Trophoblast cell (in vitro differentiated cells and primary cell): ENCODE results near the gene LRTM2.

Experiments
- DNase-seq, 2 donors: peaks; one replicate each; pipeline ENCODE4 v3.0.0-alpha.2; 2016
- H2AFZ ChIP-seq: 2 replicates; pipeline ENCODE4 v1.6.1; 2013; ENCODE audit warnings: low read length, moderate library complexity, mild to moderate bottlenecking; ENCODE audit not compliant: insufficient read depth, poor library complexity
- H2AK5ac ChIP-seq: 2 replicates; pipeline ENCODE4 v1.6.1; 2013; ENCODE audit warnings: mild to moderate bottlenecking, low read length
- H2BK120ac ChIP-seq: 2 replicates; pipeline ENCODE4 v1.6.1; 2013; ENCODE audit warnings: low read length, mild to moderate bottlenecking, moderate library complexity; ENCODE audit not compliant: insufficient read depth, poor library complexity
- H2BK12ac ChIP-seq: 2 replicates; pipeline ENCODE4 v1.6.1; 2013; ENCODE audit warnings: mild to moderate bottlenecking, low read length, moderate library complexity
- H2BK5ac ChIP-seq: 2 replicates; pipeline ENCODE4 v1.6.1; 2013; ENCODE audit warnings: low read length, low read depth, moderate library complexity, mild to moderate bottlenecking; ENCODE audit not compliant: poor library complexity
- H3K14ac ChIP-seq: 2 replicates; pipeline ENCODE4 v1.6.1; 2013; ENCODE audit warnings: mild to moderate bottlenecking, low read length
- H3K18ac ChIP-seq: 2 replicates; pipeline ENCODE4 v1.6.1; 2013; ENCODE audit warnings: mild to moderate bottlenecking, low read length
- H3K23ac ChIP-seq: 2 replicates; pipeline ENCODE4 v1.6.1; 2013; ENCODE audit warnings: low read length
- H3K27ac ChIP-seq: 2 replicates; pipeline ENCODE4 v1.5.1; 2013; ENCODE audit warnings: low read depth, mild to moderate bottlenecking, inconsistent platforms, low read length, moderate library complexity
- H3K27me3 ChIP-seq: 2 replicates; pipeline ENCODE4 v1.6.1; 2013; ENCODE audit warnings: inconsistent platforms, mild to moderate bottlenecking, low read length, moderate library complexity; ENCODE audit not compliant: insufficient read depth
- H3K36me3 ChIP-seq, 2 experiments: 1 replicate in 1 of 2; 2 replicates in 1 of 2; pipeline ENCODE4 v1.6.1; 2013; ENCODE audit warnings: low read length in 2 of 2, mild to moderate bottlenecking in 2 of 2, moderate library complexity in 1 of 2; ENCODE audit not compliant: insufficient read depth in 2 of 2, control insufficient read depth in 1 of 2
- H3K4ac ChIP-seq: 2 replicates; pipeline ENCODE4 v1.6.1; 2013; ENCODE audit warnings: low read depth, mild to moderate bottlenecking, low read length, moderate library complexity
- H3K4me1 ChIP-seq, 2 experiments: 1 replicate in 1 of 2; 2 replicates in 1 of 2; pipeline ENCODE4 v1.6.1; 2013; ENCODE audit warnings: low read length in 2 of 2, mild to moderate bottlenecking in 2 of 2, moderate library complexity in 1 of 2; ENCODE audit not compliant: insufficient read depth in 2 of 2, control insufficient read depth in 1 of 2
- H3K4me2 ChIP-seq: 2 replicates; pipeline ENCODE4 v1.6.1; 2013; ENCODE audit warnings: inconsistent platforms, mild to moderate bottlenecking, low read length, moderate library complexity
- H3K4me3 ChIP-seq: 2 replicates; pipeline ENCODE4 v1.5.1; 2013; ENCODE audit warnings: mild to moderate bottlenecking, low read depth, low read length, inconsistent platforms
- H3K79me1 ChIP-seq: one replicate; pipeline ENCODE4 v1.6.1; 2013; ENCODE audit warnings: low read length
- H3K79me2 ChIP-seq: 2 replicates; pipeline ENCODE4 v1.6.1; 2013; ENCODE audit warnings: low read length, mild to moderate bottlenecking; ENCODE audit not compliant: control insufficient read depth, insufficient read depth, poor library complexity
- H3K9ac ChIP-seq: 2 replicates; pipeline ENCODE4 v1.6.1; 2013; ENCODE audit warnings: mild to moderate bottlenecking, low read length
- H3K9me3 ChIP-seq: 2 replicates; pipeline ENCODE4 v1.6.1; 2013; ENCODE audit warnings: low read depth, mild to moderate bottlenecking, control low read depth, inconsistent platforms, low read length; ENCODE audit not compliant: insufficient read depth
- H4K12ac ChIP-seq: 2 replicates; pipeline ENCODE4 v1.6.1; 2013; ENCODE audit warnings: low read depth, mild to moderate bottlenecking, low read length, moderate library complexity
- H4K8ac ChIP-seq: 2 replicates; pipeline ENCODE4 v1.6.1; 2013; ENCODE audit warnings: low read depth, mild to moderate bottlenecking, low read length, moderate library complexity
- H4K91ac ChIP-seq: one replicate; pipeline ENCODE4 v1.6.1; 2013; ENCODE audit warnings: low read depth, mild to moderate bottlenecking, low read length, moderate library complexity
- WGBS: extraction: QIAGEN DNeasy Blood & Tissue Kit; methylation state at CpG from one replicate; pipeline ENCODE4 v1.1.7; 2013; ENCODE audit warnings: missing lambda C conversion rate; ENCODE audit not compliant: insufficient read length, insufficient coverage; ENCODE audit errors: extremely low coverage; 5-methylcytosine and 5-hydroxymethylcytosine counted together

Gene LRTM2

DNA sequence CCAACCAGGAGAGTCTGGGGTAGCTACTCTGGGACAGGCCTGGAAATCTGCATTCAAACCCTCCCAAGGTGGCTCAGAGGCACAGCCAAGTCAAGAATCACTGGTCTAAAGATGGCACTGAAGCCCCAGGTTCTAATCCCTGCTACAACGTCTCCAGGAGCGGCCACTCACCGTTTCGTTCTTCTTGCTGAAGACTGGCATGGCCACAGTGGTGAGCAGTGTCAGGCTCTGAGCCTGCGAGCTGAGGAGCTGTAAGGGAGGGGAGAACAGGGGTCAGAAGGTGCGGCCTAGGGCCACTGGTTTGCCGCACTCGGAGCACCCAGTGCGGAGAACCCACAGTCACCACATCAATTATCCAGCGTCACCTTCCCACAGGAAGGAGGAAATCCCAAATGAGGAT is 59.3 kb downstream of the LRTM2 start:
- Histone ChIP-seq H2BK5ac (no peak overlapping the region), H3K9ac (no peak overlapping the region), H3K4me2 (no peak overlapping the region), H2AFZ (no peak overlapping the region), H4K8ac (no peak overlapping the region), H3K14ac (no peak overlapping the region), H4K91ac (no peak overlapping the region), H3K9me3 (peaks cover 2% of the 10 kb centered on the region), H3K4ac (no peak overlapping the region), H3K27ac (no peak overlapping the region), H3K36me3 (no peaks in the 10 kb centered on the region), H2AK5ac (no peak overlapping the region), H2BK120ac (no peak overlapping the region), H2BK12ac (no peak overlapping the region), H3K27me3 (no peaks in the 10 kb centered on the region), H3K4me3 (no peak overlapping the region), H4K12ac (no peak overlapping the region), H3K18ac (no peak overlapping the region), H3K4me1 (no peaks in the 10 kb centered on the region), H3K79me1 (no peaks in the 10 kb centered on the region), H3K23ac (no peak overlapping the region), H3K79me2 (no peaks in the 10 kb centered on the region)
- no CpG with 5 or more reads among the region's 10 CpGs for WGBS
- DNase-seq: no peak

DNA sequence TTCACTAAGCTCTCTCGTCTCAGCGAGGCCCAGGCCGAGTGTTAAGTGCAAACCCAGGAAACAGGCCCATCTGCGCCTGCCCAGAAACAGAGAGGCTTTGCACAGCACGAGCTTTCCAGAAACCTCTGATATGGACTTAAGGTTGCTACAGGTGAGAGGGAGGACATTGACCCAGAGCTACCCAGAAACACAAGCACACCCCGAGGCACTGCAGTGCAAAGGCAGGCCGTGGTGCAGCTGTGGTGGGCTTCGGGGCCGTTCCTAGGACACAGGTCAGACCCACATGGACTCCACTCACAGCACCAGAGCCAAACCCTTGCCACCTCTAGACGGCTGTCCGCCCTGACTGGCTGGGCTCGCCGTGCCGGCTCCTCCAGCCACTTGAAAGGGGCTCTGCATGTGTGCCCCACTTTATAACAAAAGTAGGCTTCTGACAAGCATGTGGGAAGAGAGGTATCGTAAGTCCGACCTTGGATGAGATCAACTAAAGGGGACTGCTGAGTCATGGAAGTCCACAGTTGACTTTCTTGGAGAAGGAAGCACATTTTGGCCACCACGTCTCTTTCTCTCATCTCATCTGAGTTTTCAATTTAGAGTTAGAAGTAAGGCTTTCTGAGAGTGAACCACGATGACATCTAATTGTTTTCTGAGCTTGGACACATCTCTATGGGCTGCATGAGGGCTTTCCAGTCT is 59.9 kb downstream of the LRTM2 start:
- Histone ChIP-seq H3K27ac (no peak overlapping the region), H2BK120ac (no peak overlapping the region), H3K79me2 (no peaks in the 10 kb centered on the region), H3K4me2 (no peak overlapping the region), H3K14ac (no peak overlapping the region), H4K8ac (no peak overlapping the region), H3K79me1 (no peaks in the 10 kb centered on the region), H2BK5ac (no peak overlapping the region), H2BK12ac (no peak overlapping the region), H2AFZ (no peak overlapping the region), H3K9ac (no peak overlapping the region), H3K27me3 (no peaks in the 10 kb centered on the region), H3K36me3 (no peaks in the 10 kb centered on the region), H2AK5ac (no peak overlapping the region), H3K23ac (no peak overlapping the region), H3K4me3 (no peak overlapping the region), H3K4me1 (no peaks in the 10 kb centered on the region), H3K4ac (no peak overlapping the region), H3K9me3 (peaks cover 2% of the 10 kb centered on the region), H4K91ac (no peak overlapping the region), H3K18ac (no peak overlapping the region), H4K12ac (no peak overlapping the region)
- DNase-seq: no peak
- WGBS: no CpG with 5 or more reads among the region's 18 CpGs

DNA sequence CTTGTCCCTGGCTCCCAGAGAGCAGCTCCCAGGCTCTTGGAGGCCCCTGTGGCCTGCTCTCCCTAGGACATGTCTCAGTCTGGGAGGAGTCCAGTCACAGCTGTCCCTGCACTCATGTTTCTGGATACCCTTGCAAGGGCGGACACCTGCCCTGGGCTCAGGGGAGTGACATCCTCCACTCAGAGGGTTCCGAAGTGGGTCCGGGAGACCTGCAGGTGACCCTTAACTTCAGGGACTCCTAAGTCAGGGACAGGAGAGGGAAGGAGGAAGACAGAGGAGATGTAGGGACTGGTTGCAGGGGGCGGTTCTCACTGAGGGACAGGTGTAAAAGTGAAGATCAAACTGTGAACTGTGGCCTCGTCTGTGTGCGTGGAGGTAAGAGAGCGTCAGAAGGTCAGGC is 60.5 kb downstream of the LRTM2 start:
- no peak overlapping the region for H4K91ac ChIP-seq
- H3K79me1 ChIP-seq: no peaks in the 10 kb centered on the region
- H3K4me3 ChIP-seq: no peak overlapping the region
- H3K23ac ChIP-seq: no peak overlapping the region
- H3K36me3 ChIP-seq: no peaks in the 10 kb centered on the region
- H3K4ac ChIP-seq: no peak overlapping the region
- H4K8ac ChIP-seq: no peak overlapping the region
- no peak overlapping the region for H3K9ac ChIP-seq
- H3K4me2 ChIP-seq: no peak overlapping the region
- no peak overlapping the region for H3K27ac ChIP-seq
- H2AK5ac ChIP-seq: no peak overlapping the region
- no peak overlapping the region for H2BK12ac ChIP-seq
- no peak overlapping the region for H4K12ac ChIP-seq
- H3K18ac ChIP-seq: no peak overlapping the region
- DNase-seq: no peak
- no peak overlapping the region for H3K14ac ChIP-seq
- no peak overlapping the region for H2BK5ac ChIP-seq
- WGBS: no CpG with 5 or more reads among the region's 7 CpGs
- no peaks in the 10 kb centered on the region for H3K4me1 ChIP-seq
- H2AFZ ChIP-seq: no peak overlapping the region
- H3K9me3 ChIP-seq: peaks cover 2% of the 10 kb centered on the region
- H2BK120ac ChIP-seq: no peak overlapping the region
- no peaks in the 10 kb centered on the region for H3K79me2 ChIP-seq
- H3K27me3 ChIP-seq: no peaks in the 10 kb centered on the region

DNA sequence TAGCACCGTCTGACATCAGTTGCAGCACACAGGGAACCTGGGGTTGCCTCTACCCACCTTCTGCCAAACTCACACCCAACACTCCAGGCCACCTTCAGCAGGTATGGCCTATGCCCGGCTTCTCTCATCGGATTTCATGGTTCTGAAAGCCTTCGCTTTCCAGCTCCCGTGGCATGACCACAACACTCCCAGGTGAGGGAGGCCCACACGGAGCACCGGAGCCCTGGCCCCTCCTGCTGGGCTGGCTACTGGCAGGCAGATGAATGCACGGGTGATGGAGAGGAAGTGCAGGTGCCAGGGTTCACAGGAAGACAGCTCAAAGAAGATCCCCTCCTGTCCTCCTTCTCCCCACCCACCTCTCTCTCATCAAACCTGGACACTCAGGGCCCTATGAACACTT is 60.9 kb downstream of the LRTM2 start:
- H3K9me3 ChIP-seq: peaks cover 3% of the 10 kb centered on the region
- no peak overlapping the region for H2AK5ac ChIP-seq
- H3K4me3 ChIP-seq: no peak overlapping the region
- no peak overlapping the region for H4K8ac ChIP-seq
- no peak overlapping the region for H3K9ac ChIP-seq
- WGBS: no CpG with 5 or more reads among the region's 8 CpGs
- H3K18ac ChIP-seq: no peak overlapping the region
- no peak overlapping the region for H3K27ac ChIP-seq
- no peak for DNase-seq
- no peak overlapping the region for H4K91ac ChIP-seq
- H3K27me3 ChIP-seq: no peaks in the 10 kb centered on the region
- H3K23ac ChIP-seq: no peak overlapping the region
- H3K4me2 ChIP-seq: no peak overlapping the region
- H2BK5ac ChIP-seq: no peak overlapping the region
- H3K79me1 ChIP-seq: no peaks in the 10 kb centered on the region
- H3K79me2 ChIP-seq: no peaks in the 10 kb centered on the region
- no peak overlapping the region for H2BK120ac ChIP-seq
- no peak overlapping the region for H3K4ac ChIP-seq
- no peaks in the 10 kb centered on the region for H3K4me1 ChIP-seq
- no peak overlapping the region for H4K12ac ChIP-seq
- H3K14ac ChIP-seq: no peak overlapping the region
- no peak overlapping the region for H2BK12ac ChIP-seq
- no peak overlapping the region for H2AFZ ChIP-seq
- H3K36me3 ChIP-seq: no peaks in the 10 kb centered on the region
